Activated CD8-positive, alpha-beta memory T cell treated with anti-CD3 and anti-CD28 coated beads for 48 hours (primary cell): ENCODE data around the gene BCL2.

Experiments
- DNase-seq, 3 experiments: peaks; one replicate each; pipeline ENCODE4 v3.0.0-alpha.2; 2020; ENCODE audit warnings: low read depth in 2 of 3, low spot score in 2 of 3

The BCL2 gene

GRCh38 chr18:63161761-63162195, 157.8 kb downstream of the BCL2 start:
- DNase-seq: peak in 1 of 3 experiments; percentile 53

- DNase-seq: no peak
Measured at GRCh38 chr18:63161032-63161760, 158.4 kb downstream of the BCL2 start.

- no peak for DNase-seq
Measured at GRCh38 chr18:63160172-63160995, 159.2 kb downstream of the BCL2 start.

DNA sequence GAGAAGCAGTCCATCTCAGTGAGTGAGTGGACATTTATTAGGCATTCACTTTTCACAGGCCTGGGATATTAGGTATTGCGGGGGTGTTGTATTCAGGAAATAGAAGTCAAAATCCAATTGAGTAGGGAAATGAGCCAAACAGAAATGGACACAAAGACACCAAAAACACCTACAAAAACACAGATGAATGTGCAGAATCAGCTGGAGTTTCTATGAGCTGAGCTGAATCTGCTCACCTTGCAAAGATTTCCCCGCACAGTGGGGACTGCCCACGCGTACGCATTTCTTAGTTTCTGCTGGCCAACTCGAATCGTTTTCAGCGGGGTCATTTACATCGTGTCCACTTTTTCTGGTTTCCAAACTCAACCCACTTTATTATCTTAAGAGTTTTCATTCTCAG, 160.0 kb downstream of the BCL2 start:
- no peak for DNase-seq

DNA sequence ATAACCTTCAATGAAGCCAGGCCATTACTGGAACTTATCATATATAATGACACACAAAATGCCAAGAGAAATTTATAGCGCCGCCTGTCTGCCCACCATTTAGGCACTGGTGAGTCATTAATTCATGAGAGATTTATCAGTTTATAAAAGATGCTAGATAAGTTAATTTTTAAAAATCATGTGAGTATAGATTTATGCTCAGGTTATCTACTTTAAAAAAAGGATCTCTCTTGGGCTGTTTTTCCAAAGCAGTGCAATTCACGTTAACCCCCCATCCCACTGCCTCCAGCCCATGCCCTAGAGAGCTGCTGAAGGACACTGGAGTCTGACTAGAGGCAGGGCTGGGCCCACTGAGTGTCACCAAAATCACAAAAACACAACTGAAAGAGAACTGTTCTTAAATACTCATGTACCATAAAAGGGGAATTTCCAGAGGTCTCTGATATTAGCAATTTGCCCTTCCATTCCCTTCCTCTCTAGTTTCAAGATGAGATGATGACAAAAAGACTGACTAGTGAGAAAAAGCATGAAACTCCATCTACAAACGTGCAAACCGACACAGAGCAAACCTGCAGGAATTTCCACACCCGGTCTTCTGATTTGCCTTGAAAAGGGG, 160.8 kb downstream of the BCL2 start:
- no peak for DNase-seq

GRCh38 chr18:63158012-63158631, 161.4 kb downstream of the BCL2 start:
- DNase-seq: no peak

- DNase-seq: no peak
Measured at GRCh38 chr18:63157293-63158011, 162.1 kb downstream of the BCL2 start.

DNA sequence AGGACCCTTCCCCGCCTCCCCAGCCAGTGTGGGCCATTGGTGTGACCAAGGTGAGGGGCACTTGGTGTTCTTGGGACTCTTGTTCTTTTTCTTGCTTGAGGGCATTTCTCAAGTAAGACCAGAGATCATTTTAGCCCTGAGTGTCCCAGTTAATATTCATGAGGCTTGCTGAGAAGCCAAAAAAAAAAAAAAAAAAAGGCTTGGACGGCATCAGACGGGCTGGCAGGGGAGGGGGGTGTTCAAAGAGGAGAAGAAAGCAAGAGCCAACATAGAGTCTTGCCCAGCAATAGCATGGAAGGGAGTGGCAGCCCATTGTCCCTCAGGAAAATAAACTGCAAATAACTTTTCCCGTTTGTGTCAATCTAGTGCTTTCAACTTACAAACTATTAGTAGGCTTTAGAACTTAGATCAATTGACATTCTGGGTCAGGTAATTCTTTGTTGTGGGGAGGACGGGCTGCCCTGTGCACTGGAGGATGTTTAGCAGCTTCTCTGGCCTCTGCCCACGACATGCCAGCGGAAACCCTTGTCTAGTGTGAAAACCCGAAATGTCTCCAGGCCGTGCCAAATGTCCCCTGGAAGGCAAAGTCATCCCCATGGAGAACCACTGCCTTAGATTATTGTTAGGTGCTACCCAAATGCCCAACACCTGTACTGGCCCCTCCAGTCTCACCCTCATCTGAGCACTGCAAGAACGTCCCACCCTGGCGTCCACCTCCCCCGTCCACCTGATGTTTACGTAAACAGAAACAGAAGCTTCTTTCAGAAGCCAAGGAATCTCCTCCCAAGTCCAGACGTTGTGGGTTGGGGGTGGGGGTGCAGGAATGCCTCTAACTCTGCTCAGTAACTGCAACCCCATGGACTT, 163.4 kb downstream of the BCL2 start:
- DNase-seq: no peak

- DNase-seq: peak; percentile 52 to 77 (median 63)
Measured at GRCh38 chr18:63155169-63155852, 164.3 kb downstream of the BCL2 start.

DNA sequence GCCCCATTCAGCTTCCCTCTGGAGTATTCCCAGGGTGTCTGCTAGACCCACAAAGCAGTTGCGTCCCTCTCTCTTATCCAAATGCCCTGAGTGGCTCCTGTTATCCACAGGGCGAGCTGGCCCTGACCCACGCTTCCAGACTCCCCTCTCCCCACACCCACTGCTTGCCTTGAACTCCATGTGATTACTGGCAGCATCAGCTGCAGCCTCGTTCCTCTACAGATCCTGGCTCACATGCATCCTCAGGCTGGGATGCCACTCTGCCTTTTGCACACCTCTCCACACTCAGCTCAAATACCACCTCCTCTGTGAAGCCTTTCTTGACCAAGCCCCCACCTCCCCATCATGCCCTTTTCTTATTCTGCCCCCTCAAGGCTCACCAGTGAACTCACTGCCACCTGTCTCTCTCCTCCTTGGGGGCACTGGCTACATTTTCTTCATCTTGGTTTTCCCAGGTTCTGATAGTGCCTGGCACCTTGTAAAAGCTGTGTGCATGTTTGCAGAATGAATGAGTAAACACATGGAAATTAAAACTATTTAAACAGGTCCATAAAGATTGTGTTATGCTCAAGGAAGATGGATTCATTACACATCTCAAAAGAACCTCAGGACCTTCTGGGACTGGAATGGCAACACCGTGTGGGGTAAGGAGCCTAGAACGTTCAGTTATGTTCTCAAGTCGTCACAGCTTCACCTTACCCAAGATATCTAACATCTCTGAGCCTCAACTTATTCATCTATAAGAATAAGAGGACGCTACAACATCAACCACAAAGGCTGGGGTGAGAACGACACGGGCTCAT, 165.0 kb downstream of the BCL2 start:
- no peak for DNase-seq

DNA sequence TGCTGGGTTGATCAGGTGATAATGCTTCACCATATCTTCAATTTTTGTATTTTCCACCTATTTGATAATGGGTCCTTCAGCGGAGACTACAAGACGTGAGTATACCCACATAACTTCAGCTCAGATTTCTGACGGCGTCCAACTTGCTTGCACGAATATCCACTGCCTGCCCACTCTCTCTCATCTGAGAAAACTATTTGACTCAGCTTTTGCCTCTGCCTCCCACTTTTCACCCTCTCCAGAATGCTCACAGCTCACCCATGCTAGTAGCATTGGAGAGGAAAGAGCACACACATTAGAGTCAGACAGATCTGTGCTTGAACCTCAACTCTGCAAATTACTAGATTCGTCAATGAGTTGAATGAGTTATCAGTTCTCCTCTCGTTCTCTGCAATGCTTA, 166.8 kb downstream of the BCL2 start:
- no peak for DNase-seq

- no peak for DNase-seq
Measured at GRCh38 chr18:63152096-63152495, 167.5 kb downstream of the BCL2 start.

- DNase-seq: no peak
Measured at GRCh38 chr18:63151539-63151938, 168.0 kb downstream of the BCL2 start.

- DNase-seq: no peak
Measured at GRCh38 chr18:63150942-63151421, 168.6 kb downstream of the BCL2 start.

DNA sequence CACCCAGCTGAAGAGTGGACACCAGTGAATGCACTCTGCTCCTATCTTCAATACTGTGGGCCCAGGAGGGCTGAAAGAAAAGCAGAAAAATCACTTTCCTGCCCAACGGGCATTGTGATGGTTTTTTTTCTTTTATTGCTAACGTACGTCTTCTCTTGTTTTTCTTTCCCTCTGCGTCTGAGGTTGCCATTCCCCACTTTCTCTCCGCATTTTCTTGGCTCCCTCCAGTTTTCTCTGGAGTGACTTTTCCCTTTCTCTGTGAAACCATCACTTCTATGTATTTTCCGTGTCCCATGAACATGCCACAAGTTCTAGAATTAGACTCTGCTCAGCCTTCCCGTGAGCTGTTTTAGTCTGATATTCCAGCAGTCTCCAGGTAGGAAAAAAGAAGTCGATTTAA, 169.2 kb downstream of the BCL2 start:
- no peak for DNase-seq

- DNase-seq: no peak
Measured at GRCh38 chr18:63149302-63149587, 170.3 kb downstream of the BCL2 start.

GRCh38 chr18:63148449-63149301, 170.9 kb downstream of the BCL2 start:
- DNase-seq: no peak

DNA sequence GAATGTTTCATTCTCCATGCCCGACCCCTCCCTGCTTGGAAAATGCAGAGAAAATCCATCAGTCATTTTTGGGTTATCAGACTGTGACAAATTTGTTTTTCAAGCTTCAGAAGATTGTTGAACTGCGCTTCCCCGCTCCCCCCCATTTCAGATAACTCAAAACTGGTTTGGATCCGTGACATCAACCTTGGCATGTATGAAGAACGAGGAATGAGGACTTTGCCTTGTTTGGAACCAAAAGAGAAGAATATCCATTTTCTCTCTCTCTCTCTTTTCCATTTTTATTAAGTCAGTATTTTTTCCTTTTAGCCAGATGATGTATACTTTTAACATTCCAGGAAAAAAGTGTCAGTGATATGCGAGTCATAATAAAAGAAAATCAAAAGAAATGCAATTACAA, 171.6 kb downstream of the BCL2 start:
- no peak for DNase-seq
